ENCODE data around the gene ZFR2. TPM values are rescaled to one million over a fixed set of nuclear protein-coding genes. Genes with fewer than 3 reads are reported as not detected.

ZFR2 gene
- total RNA-seq, 2 donors from 2014 or later, result not detected

DNA sequence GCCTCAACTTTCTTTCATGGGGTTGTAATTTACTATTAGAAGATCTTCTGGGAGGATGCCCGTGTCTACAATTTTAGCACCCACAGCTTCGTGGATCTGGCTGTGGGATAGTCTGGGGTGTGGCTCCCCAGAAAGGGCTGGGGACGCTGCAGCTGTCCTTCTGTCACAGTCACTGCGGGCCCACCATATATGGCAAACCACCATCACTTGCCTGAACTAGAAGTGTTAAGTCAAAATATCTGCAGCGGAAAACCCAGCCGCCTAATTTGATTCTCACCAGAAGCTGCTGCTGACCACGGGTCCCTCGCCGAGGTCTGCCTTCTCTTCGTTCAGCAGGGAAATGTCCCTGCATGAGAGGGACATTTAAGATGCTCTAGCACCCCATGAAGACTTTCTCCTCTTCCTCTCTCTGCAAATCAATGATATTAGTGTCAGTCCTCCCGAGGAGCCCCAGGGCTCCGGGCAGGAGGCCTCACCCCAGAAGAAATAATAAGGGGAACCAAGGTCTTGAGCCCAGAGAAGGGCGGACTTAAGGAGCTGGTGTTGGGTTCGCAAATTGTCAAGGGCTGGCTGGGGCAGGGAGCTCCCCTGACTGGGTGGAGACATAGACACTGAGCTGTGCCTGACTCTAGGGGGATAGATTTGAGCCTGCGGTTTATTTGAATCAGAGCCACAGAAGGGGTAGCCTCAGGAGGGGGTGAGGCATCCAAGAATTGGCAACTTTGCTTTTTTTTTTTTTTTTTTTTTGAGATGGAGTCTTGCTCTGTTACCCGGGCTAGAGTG is 79.7 kb downstream of the ZFR2 start:
- no peak overlapping the region for H3K27ac ChIP-seq
- H3K36me3 ChIP-seq, result no peaks in the 10 kb centered on the region
- H3K4me1 ChIP-seq (ENCODE audit: control insufficient read depth in 1 of 2, low read depth in 2 of 2), result no peaks in the 10 kb centered on the region
- ATAC-seq (ENCODE audit: insufficient number of reproducible peaks, low FRiP score, low read depth) (no peak), DNase-seq (ENCODE audit: low spot score) (no peak)
- H3K4me3 ChIP-seq, result no peak overlapping the region
- H3K27me3 ChIP-seq (replicated peaks; ENCODE audit: insufficient read depth), result no peaks in the 10 kb centered on the region
- TF ChIP-seq, protein P1, sequence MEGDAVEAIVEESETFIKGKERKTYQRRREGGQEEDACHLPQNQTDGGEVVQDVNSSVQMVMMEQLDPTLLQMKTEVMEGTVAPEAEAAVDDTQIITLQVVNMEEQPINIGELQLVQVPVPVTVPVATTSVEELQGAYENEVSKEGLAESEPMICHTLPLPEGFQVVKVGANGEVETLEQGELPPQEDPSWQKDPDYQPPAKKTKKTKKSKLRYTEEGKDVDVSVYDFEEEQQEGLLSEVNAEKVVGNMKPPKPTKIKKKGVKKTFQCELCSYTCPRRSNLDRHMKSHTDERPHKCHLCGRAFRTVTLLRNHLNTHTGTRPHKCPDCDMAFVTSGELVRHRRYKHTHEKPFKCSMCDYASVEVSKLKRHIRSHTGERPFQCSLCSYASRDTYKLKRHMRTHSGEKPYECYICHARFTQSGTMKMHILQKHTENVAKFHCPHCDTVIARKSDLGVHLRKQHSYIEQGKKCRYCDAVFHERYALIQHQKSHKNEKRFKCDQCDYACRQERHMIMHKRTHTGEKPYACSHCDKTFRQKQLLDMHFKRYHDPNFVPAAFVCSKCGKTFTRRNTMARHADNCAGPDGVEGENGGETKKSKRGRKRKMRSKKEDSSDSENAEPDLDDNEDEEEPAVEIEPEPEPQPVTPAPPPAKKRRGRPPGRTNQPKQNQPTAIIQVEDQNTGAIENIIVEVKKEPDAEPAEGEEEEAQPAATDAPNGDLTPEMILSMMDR (IDR thresholded peaks at IDR 0.05), result no peak
- peaks cover 4% of the 10 kb centered on the region for H3K9me3 ChIP-seq

DNA sequence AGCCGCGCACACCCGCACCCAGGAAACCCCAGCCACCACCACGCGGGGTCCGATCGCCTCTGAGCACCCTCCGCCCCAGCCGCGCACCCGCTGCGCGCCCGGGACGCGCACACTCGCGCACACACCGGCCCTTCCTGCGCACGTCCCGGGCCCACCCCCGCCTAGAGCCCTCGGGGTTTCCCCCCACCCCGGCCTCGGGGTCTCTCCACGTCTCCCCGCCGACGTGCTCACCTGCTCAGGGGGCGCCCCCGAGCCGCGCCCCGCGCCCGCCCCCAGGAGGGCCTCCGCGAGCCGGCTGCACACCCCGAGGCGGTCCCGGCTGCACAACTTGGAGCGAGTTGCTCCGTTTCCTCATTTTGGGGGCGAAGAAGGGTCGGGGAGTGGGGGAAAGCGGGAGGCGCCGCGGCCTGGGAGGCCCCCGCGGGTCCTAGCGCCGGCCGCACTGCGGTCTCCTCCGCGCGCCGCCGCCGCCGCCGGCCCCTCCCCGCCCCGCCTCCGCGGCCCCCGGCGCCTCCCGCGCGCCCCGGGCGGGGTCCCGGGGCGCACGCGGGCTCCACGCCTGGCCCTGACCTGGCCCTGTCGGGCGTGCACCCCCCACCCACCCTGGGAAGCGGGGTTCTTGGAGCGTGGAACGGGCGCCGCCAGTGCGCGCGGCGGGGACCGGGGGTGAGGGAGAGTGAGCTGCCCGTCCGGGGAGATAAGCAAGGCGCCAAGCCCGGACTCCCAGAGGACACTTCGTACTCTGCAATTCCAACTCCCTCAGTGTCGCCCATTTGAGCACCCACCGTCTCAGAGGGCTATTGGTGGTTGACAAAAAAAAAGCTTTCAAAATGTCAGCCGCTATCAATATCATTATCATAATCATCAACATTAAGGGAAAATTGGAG is 82.7 kb downstream of the ZFR2 start, which contains the start of gene MATK:
TSS of gene MATK (minus strand) at position 444 of the 887 bp plus-strand sequence. CDS start 1,246 bp downstream, outside the sequence.
- H3K4me3 ChIP-seq, result peak within 1 kb of the TSS; percentile 50
- H3K27me3 ChIP-seq (replicated peaks; ENCODE audit: insufficient read depth), result no peaks in the 10 kb centered on the region
- no peak for ATAC-seq (ENCODE audit: insufficient number of reproducible peaks, low FRiP score, low read depth)

DNA sequence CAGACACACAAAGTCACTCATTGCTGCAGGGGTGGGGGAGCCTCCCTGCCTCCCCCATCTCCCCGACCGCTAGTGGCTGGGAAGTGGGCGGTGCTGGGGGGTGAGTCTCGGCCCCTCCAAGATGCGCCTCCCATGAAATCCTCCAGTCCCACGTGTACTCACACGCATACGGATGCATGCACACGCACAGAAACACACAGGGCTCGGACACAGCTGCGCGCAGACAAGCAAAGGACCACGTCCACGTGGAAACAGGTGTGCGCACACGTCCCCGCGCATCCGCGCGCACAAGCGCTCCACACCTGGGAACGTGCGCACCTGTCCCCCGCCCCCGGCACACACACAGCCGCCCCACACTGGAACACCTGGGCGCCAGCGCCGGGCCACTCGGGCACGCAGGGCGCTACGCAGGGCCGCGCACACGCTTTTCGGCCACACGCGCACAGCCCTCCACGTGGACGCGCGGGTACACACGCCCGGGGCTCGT is 83.3 kb downstream of the ZFR2 start:
- H3K27me3 ChIP-seq (replicated peaks; ENCODE audit: insufficient read depth), result no peaks in the 10 kb centered on the region
- H3K36me3 ChIP-seq, result no peaks in the 10 kb centered on the region
- ATAC-seq (ENCODE audit: insufficient number of reproducible peaks, low FRiP score, low read depth) (no peak), DNase-seq (ENCODE audit: low spot score) (no peak)
- peaks cover 16% of the 10 kb centered on the region for H3K9me3 ChIP-seq
- no peaks in the 10 kb centered on the region for H3K4me1 ChIP-seq (ENCODE audit: control insufficient read depth in 1 of 2, low read depth in 2 of 2)
- H3K27ac ChIP-seq, result no peak overlapping the region
- TF ChIP-seq, protein P1 (IDR thresholded peaks at IDR 0.05), result no peak
- H3K4me3 ChIP-seq, result peak overlapping the region; percentile 50

More for the DNA sequence above, 82.7 kb downstream of the ZFR2 start, which contains the start of gene MATK:
- no peak for DNase-seq (ENCODE audit: low spot score)
- TF ChIP-seq, protein P1 (IDR thresholded peaks at IDR 0.05), result no peak
- Histone ChIP-seq H3K9me3 (peaks cover 18% of the 10 kb centered on the region), H3K27ac (no peak within 1 kb of the TSS), H3K36me3 (no peaks in the 10 kb centered on the region), H3K4me1 (ENCODE audit: control insufficient read depth in 1 of 2, low read depth in 2 of 2) (no peaks in the 10 kb centered on the region)

DNA sequence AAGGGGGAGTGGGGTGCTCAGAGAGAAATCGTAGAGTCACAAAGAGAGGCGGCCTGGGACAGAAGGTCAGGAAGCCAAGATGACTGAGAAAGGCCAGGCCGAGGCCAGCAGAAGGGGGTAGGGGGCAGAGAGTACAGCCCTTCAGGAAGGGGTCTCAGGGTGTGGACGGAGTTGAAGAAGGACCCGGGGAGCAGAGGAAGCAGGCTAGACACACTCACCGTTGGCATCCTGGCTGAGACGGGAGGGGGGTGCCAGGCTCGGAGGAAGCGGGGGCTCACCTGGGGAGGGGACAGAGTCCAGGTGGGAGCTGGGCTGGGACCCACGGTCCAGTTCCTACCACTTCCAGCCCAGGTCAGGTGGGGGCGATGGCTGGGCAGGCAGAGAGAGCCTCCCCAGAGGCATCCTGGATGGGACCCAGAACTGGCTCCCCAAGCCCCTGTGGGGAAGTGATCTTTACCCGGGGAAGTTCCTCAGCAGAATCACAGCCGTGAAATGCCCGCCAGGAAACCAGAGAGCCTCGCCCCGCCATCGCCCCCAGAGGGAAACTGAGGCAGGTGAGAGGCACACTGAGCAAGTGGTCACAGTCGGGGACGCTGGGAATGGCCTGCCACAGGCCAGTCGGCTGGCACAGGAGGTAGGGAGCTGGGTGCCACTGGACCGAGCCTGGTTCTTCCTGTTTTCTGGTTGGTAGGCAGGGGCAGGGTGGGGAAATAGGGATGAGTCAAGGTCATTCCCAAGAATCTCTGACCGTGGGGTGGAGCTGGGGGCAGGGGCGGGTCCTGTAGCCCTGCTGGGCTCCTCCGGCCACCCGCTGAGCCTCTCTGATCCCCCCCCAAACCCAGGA is 84.0 kb downstream of the ZFR2 start:
- no peaks in the 10 kb centered on the region for H3K27me3 ChIP-seq (replicated peaks; ENCODE audit: insufficient read depth)
- no peaks in the 10 kb centered on the region for H3K36me3 ChIP-seq
- peak overlapping the region; percentile 50 for H3K4me3 ChIP-seq
- DNase-seq (ENCODE audit: low spot score), result no peak
- no peak for ATAC-seq (ENCODE audit: insufficient number of reproducible peaks, low FRiP score, low read depth)
- TF ChIP-seq, protein P1 (IDR thresholded peaks at IDR 0.05), result no peak
- no peak overlapping the region for H3K27ac ChIP-seq
- H3K4me1 ChIP-seq (ENCODE audit: control insufficient read depth in 1 of 2, low read depth in 2 of 2), result no peaks in the 10 kb centered on the region
- H3K9me3 ChIP-seq, result peaks cover 16% of the 10 kb centered on the region
